GM18499 (cell line): ENCODE results near the gene APOL3.
"Not testable (repeated sequence)": the region's sequence is repeated elsewhere in the genome, so short reads cannot be mapped to it uniquely, and the experiment has no call there.

Experiments
- ATAC-seq: cut with Tn5 transposase; IDR thresholded peaks from one replicate; pipeline ENCODE4 v1.9.1; 2021; ENCODE audit warnings: moderate number of reproducible peaks; ENCODE audit not compliant: insufficient read depth, unreplicated experiment

The APOL3 gene

DNA sequence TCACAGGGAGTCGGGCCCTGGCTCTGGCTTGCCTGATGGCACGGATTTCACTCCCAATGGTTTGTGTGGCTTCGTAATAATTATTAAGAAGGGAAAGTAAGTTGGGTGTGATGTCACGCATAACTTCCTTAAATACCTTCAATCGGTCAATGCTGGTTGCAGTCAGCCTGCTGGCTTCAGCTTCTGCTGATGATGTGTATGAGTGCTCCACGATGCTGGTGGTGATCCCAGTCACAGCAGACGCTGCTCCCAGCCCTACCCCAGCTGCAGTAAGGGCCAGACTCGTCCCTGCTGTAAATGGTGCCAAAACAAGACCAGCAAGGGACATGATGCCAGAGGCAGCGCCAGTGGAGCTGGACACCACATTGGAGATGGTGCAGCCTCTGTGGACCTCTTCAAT lies 19.1 kb downstream of the APOL3 start:
- no peak for ATAC-seq

DNA sequence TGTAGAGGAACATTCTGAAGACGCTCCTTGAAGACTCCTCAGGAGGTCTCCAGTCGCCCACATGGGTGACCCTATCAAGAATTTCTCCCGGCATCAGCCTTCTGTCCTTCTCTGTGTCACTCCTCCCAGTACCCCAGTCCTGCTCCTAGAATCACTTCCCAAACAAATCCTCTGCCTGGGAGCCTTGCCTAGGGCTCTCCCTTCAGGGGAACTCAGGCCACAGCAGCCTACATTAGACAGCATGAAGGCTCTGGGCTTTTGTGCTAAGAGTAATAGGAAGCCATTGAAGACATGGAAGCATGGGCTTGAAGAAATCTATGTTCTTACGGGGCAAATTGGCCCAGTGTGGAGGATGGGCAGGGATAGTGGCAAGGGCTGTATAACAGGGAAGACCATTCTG lies 21.8 kb downstream of the APOL3 start:
- ATAC-seq, result not testable (repeated sequence)

DNA sequence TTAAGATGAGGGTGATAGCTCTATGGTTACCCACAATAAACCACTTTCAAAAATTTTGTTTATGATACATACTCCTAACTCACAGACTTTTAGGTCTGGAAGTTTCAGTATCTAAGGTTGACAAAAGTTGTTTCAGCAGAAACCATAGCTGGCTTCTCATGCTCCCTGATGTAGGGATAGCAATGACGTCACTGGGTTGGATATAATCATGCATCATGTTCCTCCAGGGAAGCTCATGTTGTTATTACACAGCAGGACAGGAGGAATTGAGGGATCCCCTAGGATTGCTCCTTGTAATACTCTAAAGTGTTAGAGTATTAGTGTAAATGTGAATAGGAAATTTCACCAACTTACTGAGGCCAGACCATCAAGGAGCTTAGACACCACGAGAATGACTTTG lies 23.6 kb downstream of the APOL3 start:
- ATAC-seq, result no peak

DNA sequence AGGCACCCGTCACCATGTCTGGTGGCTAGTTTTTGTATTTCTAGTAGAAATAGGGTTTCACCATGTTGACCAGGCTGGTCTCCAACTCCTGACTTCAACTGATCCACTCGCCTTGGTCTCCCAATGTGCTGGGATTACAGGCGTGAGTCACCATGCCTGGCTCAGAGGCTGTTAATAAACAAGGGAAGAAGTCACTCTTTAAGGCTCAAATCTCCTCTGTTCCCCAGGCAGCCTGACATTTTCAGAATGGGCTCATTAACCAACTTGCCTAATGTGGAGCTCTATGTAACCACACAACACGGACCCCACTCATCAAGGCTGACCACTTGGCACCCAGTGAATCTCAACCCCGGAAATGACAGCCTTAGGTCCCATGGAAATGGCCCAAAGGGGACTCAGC lies 24.1 kb downstream of the APOL3 start:
- no peak for ATAC-seq

DNA sequence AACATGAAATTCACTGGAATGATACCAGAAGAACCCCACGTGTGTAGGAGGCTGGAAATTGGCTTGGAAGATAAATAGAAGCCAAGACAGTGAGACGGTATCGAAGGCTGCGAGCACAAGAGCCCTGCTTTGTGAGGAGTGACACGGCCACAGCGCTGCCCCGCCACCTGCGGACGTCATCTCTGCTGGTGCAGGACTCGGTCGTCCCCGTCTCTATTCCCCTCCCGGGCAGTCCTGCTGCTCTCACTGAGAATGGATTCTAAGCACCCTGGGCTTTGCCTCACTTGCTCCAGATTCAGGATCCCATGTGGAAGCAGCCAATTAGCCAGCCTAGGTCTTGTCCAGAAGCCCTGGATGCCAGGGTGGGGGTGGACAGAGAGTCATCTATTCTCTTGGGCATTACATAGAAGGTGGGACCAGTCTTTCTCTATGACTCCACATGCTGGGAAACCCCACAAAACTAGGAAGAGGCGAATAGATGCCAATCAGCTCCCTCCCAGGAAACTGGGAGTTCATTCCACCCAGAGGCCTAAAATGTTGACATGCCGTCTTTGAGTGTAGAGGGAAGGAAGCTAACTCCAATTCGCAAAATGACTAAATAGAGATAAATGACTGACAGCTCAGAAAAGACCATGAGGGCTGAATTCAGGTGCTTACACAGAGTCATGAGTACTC lies 25.1 kb downstream of the APOL3 start:
- no peak for ATAC-seq

DNA sequence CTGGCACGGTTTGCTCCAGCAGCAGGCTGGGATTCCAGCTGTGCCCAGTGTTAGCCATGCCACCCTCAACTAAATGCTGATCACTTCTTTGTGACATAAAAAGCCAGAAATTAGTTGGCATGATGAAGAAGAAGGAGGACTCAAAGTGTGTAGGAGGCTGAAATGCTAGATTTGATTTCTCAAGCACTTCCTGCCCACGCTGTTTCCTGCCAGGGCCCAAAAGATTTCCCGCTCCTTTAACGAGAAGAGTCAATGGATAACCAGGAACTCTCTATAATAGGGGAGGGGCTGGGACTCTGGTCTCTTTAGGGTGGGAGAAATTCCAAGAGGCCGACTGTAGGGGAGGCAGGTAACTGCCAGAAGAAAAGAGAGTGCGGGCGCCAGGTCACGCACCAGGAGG lies 26.4 kb downstream of the APOL3 start:
- no peak for ATAC-seq

DNA sequence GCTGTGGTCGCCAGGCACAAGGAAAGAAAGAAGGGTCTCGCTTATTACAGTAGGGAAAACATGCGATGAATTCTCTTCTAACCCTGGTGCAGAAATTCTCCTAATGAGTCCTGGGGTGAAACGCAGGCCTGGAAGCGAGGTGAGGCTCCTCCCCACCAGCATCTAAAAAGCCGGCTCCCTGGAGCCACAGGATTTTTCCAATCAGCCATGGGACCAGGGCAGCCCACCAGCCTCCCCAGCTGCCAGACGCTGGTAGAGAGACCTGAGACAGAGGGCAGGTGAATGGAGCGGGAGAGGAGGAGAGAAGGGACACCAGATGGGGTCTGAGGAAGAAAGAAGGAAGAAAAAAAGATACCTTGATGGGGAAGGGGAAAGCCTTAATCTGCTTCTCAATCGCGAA lies 28.6 kb downstream of the APOL3 start:
- ATAC-seq, result no peak

DNA sequence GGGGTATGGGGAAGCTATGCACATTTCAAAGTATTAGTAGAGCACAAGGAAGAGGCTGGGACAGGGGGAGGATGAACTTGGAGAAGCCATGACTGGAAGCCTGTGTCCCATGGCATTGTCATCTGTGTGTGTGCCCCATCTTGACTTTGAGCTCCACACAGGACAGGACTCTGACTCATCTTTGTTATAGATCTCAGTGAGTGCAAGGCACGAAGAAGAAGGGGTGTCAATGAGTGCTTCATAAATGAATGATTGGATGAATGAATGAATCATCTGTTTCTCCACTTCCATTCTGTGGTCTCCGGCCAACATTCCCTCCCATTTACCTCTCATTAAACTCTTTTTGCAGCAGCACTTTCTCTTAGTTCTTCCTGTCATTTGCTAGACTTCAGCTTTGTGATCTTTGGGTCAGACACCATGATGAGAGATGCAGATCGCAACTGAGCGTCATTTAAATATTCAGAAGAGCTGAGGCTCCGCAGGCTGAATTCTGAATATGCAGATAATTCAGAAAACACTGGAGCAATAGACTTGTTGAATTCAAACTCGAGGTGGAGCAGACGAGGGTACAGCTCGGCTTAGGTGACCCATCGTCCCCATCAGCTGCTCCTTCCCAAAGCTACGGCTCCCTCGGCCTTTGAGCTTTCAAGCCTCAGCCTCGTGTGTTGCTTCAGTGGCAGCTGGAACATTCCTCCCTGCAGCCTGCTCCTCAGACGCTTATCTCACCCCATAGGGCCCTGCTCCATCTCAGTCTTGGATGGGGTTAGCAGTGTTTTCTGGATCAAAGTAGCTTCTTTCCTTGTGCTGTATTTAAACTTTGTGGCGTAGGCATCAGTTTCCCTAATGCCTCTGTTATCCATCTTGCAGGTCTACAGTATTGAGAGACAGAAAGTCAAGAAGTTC lies 30.8 kb downstream of the APOL3 start:
- no peak for ATAC-seq

DNA sequence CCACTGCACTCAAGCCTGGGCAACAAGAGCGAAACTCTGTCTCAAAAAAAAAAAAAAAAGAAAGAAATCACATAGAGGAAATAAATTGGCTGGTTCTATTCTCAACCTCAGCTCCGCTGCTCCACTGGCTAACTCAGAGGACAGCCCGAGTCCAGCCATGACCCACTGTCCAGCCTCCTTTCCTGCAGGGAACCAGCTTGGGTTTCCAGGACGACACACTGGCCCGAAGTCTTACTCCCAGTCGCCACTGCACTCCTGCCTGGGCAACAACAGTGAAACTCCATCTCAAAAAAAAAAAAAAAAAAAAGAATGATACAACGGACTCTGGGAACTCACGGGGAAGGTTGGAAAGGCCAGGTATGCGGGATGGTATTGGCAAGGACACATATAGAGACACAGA lies 31.5 kb downstream of the APOL3 start:
- no peak for ATAC-seq

DNA sequence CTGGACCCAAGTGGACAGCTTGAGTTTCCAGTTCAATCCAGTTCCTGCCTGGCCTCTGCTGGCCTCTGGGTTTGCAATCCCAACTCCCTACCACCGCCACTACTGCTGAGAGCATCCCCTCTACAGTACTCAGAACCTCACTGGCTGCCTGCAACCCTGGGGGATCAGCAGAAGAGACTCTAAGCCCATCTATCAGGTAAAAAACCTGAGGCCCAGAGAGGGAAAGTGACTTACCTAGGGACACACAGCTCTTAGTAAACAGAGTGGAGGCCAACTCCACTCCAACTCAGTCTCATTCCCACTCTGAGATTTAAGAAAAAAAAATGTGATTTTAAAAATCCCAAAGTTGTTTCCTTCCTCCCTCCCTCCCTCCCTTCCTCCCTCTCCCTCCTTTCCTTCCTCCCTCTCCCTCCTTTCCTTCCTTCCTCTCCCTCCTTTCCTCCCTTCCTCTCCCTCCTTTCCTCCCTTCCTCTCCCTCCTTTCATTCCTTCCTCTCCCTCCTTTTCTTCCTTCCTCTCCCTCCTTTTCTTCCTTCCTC lies 34.5 kb downstream of the APOL3 start:
- ATAC-seq, result no peak

DNA sequence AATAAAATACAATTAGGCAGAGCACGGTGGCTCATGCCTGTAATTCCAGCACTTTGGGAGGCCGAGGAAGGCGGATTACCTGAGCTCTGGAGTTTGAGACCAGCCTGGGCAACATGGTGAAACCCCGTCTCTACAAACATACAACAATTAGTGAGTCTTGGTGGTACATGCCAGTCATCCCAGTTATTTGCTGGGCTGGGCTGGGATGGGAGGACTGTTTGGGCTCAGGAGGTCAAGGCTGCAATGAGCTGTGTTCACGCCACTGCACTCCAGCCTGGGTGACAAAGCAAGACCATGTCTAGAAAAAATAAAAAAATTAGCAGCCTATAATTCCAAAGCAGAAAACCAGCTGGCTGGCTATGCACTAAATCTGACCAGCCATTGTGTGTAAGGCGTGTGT lies 35.1 kb downstream of the APOL3 start:
- no peak for ATAC-seq

DNA sequence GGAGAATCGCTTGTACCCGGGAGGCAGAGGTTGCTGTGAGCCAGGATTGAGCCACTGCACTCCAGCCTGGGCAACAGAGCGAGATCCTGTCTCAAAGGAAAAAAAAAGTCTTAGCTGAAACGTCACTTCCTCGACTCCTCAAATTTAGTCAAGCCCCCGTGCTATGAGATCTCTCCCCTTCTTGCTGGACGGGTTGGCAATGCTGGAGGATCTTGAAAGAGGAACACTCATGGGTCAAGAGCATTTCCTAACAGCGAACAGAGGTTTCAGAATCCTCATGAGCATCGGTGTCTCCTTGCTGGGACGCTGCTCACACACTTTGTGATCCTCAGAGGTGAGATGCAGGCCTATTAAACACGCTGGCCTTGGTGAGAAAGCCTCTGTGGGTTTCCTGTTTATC lies 35.9 kb downstream of the APOL3 start:
- no peak for ATAC-seq

DNA sequence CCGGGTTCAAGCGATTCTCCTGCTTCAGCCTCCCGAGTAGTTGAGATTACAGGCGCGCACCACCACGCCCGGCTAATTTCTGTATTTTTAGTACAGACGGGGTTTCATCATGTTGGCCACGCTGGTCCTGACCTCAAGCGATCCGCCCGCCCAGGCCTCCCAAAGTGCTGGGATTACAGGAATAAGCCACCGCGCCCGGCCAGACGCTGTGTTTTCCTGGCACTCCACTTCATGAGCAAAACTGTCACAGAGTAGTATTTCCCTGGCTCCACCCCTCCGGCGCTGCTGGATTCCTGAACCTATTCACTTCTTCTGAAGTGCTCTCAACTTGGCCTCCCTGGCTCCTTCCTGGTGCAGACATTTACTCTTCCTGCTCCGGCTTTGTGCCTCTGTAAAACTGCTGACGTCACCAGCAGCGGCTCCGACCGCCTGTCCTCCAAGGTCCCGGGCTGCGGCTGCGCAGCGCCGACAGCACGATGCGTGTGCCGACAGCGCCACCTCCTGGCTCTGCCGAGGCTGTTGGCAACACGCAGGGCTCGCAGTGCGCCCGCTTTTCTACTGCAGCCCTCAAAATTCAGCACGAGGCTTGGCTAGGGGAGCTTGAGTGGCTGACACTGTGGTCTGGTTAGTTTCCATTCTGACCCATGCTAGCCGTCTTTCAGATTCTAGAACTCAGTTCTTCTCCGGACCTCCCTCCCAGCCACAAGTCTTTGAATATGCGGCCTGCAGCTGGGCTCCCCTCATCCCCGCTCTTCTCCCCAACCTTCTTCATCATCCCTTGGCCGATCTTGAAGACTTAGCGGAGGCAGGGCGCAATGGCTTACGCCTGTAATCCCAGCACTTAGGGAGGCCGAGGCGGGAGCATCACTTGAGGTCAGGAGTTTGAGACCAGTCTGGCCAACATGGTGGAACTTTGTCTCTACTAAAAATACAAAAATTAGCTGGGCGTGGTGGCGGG lies 36.6 kb downstream of the APOL3 start:
- no peak for ATAC-seq

DNA sequence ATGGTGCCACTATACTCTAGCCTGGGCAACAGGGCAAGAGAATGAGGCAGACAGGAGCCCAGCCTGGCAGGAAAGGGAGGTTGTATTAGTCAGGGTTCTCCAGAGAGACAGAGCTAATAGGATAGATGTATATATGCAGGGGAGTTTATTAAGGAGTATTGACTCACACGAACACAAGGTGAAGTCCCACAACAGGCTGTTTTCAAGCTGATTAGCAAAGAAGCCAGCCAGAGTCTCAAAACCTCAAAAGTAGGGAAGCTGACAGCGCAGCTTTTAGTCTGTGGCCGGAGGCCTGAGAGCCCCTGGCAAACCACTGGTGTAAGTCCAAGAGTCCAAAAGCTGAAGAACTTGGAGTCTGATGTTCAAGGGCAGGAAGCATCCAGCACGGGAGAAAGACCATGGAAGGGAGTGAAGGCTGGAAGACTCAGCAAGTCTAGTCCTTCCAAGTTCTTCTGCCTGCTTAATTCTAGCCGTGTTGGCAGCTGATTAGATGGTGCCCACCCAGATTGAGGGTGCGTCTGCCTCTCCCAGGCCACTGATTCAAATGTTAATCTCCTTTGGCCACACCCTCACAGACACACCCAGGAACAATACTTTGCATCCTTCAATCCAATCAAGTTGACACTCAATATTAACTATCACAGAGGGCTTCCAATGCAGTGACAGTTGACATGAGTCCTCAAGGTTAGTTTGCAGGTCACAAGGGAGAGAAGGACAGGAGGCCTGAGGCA lies 39.8 kb downstream of the APOL3 start:
- not testable (repeated sequence) for ATAC-seq

DNA sequence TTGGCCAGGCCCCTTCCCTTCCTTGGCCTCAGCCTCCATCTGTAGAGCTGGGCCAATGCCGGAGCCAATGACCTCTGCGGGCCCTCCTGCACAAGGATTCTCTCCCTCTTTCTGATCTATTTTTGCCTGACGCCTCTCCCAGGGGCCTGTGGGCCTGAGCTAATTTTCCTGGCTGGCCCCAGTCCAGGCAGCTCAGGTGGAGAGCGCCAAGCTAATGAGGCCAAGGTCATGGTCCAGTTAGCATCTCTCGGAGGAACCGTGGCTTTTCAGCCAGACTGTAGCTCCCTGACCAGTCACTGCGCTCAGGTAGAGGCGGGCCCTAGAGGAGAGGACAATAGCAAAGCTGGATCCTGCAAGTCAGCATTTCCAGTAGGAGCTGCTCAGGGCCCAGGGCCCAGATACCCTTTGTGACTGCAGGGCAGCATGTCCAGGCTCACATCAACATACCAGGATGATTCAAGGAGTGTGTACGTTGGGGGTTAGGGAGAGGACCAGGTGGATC lies 43.5 kb downstream of the APOL3 start:
- no peak for ATAC-seq

DNA sequence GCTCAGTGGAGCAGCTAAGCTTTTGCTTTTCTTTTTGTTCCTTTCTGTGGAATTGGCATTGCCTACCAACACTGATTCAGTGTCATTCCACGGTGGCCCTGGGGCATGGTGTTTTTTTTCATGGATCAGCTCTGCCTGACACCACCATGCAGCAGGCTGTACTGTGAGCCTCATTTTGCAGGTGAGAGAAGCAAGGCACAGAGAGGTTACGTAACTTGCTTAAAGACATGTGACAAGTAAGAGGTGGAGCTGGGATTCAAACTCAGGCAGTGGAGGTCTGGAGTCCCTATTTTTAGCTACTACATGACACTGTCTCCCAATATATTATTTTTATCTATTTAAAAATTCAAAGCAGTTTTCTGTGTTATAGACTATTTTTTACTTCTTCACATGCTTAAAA lies 44.4 kb downstream of the APOL3 start:
- ATAC-seq, result no peak

DNA sequence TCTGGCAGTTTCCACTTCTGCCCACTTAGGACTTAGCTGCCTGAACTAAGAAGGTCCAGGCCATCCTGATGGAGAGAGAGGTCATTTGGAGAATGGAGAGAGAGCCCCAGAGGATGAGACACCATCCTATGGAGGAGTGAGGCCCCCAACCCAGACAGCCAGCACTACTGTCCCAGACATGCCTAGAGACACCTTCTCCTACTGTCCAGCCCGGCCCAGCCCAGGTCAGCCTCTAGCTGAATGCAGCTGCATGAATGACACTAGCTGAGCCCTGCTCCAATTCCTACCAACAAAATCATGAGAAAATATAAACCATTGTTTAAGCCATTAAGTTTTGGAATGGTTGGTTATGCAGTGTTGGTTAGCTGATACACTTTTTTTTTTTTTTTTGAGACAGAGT lies 47.4 kb downstream of the APOL3 start:
- no peak for ATAC-seq

DNA sequence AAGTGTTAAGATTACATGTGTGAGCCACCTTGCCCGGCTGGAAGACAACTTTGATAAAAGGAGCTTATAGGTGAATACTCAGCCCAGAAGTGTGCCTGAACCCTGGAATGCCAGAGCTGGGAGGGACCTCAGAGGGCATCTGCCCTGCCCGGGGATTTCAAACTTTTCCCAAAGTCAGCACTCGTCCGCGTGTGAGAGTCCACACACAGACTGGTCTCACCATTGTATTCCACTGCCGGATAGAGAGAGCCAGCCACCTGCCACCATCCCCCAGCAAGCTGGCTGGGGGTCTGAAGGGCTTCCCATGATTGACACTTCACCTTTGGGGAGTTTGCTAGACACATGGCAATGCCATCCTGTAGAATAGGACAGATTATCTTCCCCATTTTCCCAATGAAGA lies 49.2 kb downstream of the APOL3 start:
- no peak for ATAC-seq

DNA sequence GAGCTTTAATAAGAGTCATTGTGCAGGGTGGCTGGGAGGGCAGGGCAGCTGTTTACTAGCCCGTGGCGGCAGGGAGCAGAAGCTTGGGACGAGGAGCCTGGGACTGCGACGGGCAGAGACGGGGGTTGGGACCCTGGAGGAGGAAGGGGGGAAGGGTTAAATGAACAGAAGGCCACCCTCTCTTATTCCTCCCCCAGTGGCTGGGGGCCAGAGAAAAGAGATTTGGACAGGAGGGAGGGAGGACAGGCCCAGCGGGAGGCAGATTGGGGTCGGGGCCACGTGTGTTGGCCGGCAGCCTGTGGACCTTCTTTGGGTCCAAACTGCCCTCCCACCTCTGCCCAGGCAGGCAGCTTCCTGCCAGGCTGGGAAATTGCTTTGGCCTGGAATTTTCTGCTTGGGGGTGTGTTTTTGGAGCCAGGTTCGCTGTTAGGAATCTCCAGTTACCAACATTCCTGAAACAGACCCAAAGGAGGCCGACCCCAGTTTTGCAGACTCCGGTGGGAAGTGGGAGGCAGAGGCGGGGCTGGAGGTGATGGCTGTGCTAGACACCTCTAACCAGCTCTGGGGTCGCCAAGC lies 50.2 kb downstream of the APOL3 start:
- ATAC-seq, result no peak
